ENCODE results near the gene EGLN1. TPM values are rescaled to one million over a fixed set of nuclear protein-coding genes. Genes with fewer than 3 reads are reported as not detected.
A peak's percentile ranks its signal among the peaks of the same experiment; 100 is the strongest.

EGLN1 gene
- total RNA-seq, 1 donor from 2014 or later: 26.3 TPM

DNA sequence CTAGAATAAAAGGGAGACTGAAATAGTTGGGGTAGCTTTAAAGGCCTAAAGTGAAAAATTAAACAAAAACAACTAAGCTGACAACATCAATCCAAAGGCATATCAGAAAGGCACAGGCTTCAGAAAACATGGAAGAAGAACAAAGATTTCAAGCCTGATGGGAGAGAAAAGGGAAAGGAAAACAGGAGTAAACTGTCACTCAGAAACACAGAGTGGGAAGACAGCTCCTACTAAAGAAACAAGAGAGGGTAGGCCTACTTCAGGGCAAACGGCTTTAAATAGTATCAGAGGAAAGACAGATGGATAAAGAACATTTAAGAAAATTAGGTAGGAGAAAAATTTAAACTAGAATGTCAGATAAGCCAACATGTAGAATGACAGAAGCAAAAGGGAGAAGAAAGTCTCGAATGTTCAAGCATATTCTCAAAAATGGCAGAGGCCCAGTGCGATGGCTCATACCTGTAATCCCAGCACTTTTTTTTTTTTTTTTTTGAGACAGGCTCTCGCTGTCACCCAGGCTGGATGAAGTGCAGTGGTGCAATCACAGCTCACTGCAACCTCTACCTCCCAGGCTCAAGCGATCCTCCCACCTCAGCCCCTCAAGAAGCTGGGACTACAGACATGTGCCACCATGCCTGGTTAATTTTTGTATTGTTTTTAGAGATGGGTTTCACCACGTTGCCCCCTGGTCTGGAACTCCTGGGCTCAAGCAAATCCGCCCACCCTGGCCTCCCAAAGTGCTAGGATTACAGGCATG lies 7.6 kb downstream of the EGLN1 start:
- DNase-seq (ENCODE audit: extremely low spot score in 2 of 2): no peak
- Histone ChIP-seq H3K27ac (peak overlapping the region; percentile 56), H3K4me3 (no peak overlapping the region), H3K4me1 (peaks cover 94% of the 10 kb centered on the region), H3K36me3 (peaks cover 0 to 5% of the 10 kb centered on the region in 2 donors), H3K27me3 (no peaks in the 10 kb centered on the region), H3K9me3 (no peaks in the 10 kb centered on the region)
- intact Hi-C loops (cut with DNase I): no loop called here
- no peak for TF ChIP-seq POLR2AphosphoS5 (IDR thresholded peaks at IDR 0.05; ENCODE audit: insufficient read depth in 1 of 2, low read depth in 1 of 2)
- no peak for TF ChIP-seq POLR2A (IDR thresholded peaks at IDR 0.05)
- TF ChIP-seq, protein P1, sequence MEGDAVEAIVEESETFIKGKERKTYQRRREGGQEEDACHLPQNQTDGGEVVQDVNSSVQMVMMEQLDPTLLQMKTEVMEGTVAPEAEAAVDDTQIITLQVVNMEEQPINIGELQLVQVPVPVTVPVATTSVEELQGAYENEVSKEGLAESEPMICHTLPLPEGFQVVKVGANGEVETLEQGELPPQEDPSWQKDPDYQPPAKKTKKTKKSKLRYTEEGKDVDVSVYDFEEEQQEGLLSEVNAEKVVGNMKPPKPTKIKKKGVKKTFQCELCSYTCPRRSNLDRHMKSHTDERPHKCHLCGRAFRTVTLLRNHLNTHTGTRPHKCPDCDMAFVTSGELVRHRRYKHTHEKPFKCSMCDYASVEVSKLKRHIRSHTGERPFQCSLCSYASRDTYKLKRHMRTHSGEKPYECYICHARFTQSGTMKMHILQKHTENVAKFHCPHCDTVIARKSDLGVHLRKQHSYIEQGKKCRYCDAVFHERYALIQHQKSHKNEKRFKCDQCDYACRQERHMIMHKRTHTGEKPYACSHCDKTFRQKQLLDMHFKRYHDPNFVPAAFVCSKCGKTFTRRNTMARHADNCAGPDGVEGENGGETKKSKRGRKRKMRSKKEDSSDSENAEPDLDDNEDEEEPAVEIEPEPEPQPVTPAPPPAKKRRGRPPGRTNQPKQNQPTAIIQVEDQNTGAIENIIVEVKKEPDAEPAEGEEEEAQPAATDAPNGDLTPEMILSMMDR (IDR thresholded peaks at IDR 0.05): no peak

DNA sequence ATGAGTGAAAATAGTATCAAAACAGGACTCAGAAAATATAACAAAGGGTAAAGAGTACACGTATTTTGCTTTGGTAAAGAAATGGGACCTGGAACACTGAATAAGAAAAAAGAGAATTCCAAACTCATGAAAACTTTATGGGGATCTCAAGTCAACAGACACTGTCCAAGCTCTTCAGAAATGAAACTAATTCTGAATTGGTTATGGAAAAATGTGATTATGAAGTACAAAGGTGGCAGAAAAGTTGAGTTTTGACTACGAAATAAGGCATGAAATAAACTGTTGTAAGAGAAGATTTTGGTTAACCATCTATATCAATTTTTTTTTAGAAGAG lies 8.4 kb downstream of the EGLN1 start:
- intact Hi-C loops (cut with DNase I): no loop called here
- H3K27ac ChIP-seq: peak overlapping the region; percentile 56
- TF ChIP-seq POLR2AphosphoS5 (IDR thresholded peaks at IDR 0.05; ENCODE audit: insufficient read depth in 1 of 2, low read depth in 1 of 2) (no peak), POLR2A (IDR thresholded peaks at IDR 0.05) (no peak)
- TF ChIP-seq, protein P1 (IDR thresholded peaks at IDR 0.05): no peak
- no peak overlapping the region for H3K4me3 ChIP-seq
- no peaks in the 10 kb centered on the region for H3K9me3 ChIP-seq
- H3K27me3 ChIP-seq: no peaks in the 10 kb centered on the region
- peaks cover 0 to 5% of the 10 kb centered on the region in 2 donors for H3K36me3 ChIP-seq
- peaks cover 94% of the 10 kb centered on the region for H3K4me1 ChIP-seq
- DNase-seq (ENCODE audit: extremely low spot score in 2 of 2): no peak

DNA sequence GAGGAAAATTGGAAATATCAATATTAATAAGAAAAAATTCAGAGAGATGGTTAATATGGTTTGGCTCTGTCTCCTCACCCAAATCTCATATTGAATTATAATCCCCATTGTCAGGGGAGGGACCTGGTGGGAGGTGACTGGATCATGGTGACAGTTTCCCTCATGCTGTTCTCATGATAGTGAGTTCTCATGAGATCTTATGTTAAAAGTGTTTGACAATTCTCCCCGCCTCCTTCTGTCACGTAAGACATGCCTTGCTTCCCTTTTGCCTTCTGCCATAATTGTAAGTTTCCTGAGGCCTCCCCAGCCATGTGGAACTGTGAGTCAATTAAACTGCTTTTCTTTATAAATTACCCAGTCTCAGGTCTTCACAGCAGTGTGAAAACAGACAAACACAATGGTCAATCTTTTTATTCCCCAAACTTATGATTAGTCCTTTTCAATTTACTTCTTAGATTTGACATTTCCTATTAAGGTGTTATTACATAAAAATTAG lies 11.0 kb downstream of the EGLN1 start:
- Histone ChIP-seq H3K4me1 (peaks cover 94% of the 10 kb centered on the region), H3K27ac (no peak overlapping the region), H3K4me3 (no peak overlapping the region), H3K27me3 (no peaks in the 10 kb centered on the region), H3K9me3 (no peaks in the 10 kb centered on the region), H3K36me3 (peaks cover 0 to 5% of the 10 kb centered on the region in 2 donors)
- no peak for DNase-seq (ENCODE audit: extremely low spot score in 2 of 2)
- TF ChIP-seq POLR2A (IDR thresholded peaks at IDR 0.05): no peak
- TF ChIP-seq, protein P1 (IDR thresholded peaks at IDR 0.05): no peak
- no peak for TF ChIP-seq POLR2AphosphoS5 (IDR thresholded peaks at IDR 0.05; ENCODE audit: insufficient read depth in 1 of 2, low read depth in 1 of 2)
- intact Hi-C loops (cut with DNase I): no loop called here

DNA sequence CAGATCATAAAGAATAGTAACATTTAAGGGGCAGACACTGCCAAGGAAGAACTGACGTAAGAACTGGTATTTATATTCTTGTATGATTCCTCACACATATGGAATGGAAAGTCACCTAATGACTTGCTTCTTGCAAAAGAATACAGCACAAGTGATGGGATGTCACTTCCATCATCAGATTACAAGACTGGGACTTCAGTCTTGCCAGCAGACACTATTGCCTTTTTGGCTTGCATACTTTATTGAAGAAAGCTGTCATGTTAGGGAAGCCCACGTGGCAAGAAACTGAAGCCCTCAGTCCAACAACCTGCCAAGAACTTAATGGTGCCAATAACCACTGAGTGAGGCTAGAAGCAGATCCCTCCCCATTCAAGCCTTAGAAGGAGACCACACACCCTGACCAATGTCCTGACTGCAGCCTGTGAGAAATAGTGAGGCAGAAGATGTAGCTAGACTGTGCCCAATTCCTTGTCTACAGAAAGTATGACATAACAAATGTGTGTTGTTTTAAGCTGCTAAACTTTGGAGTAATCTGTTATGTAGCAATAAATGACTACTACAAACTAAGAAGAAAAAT lies 12.0 kb downstream of the EGLN1 start:
- peaks cover 0 to 5% of the 10 kb centered on the region in 2 donors for H3K36me3 ChIP-seq
- H3K27ac ChIP-seq: no peak overlapping the region
- H3K4me1 ChIP-seq: peaks cover 86% of the 10 kb centered on the region
- intact Hi-C loops (cut with DNase I): no loop called here
- no peak overlapping the region for H3K4me3 ChIP-seq
- TF ChIP-seq POLR2AphosphoS5 (IDR thresholded peaks at IDR 0.05; ENCODE audit: insufficient read depth in 1 of 2, low read depth in 1 of 2) (no peak), POLR2A (IDR thresholded peaks at IDR 0.05) (no peak)
- TF ChIP-seq, protein P1 (IDR thresholded peaks at IDR 0.05): no peak
- H3K27me3 ChIP-seq: no peaks in the 10 kb centered on the region
- H3K9me3 ChIP-seq: no peaks in the 10 kb centered on the region
- no peak for DNase-seq (ENCODE audit: extremely low spot score in 2 of 2)
